Measurements from ENCODE around the gene SEC22A.

The SEC22A gene

GRCh38 chr3:123263941-123264340 lies 62.2 kb downstream of the SEC22A start:
- no peak for DNase-seq (ENCODE audit: low read depth in 2 of 2)

- no peak for DNase-seq (ENCODE audit: low read depth in 2 of 2)
Measured at GRCh38 chr3:123267821-123268220, 66.1 kb downstream of the SEC22A start.

- DNase-seq (ENCODE audit: low read depth in 2 of 2) = no peak
Measured at GRCh38 chr3:123270818-123271217, 69.1 kb downstream of the SEC22A start.

GRCh38 chr3:123271466-123272159 lies 69.9 kb downstream of the SEC22A start:
- DNase-seq (ENCODE audit: low read depth in 2 of 2) = no peak

GRCh38 chr3:123272547-123272946 lies 70.8 kb downstream of the SEC22A start:
- no peak for DNase-seq (ENCODE audit: low read depth in 2 of 2)

- DNase-seq (ENCODE audit: low read depth in 2 of 2) = no peak
Measured at GRCh38 chr3:123275691-123276090, 73.9 kb downstream of the SEC22A start.

- DNase-seq (ENCODE audit: low read depth in 2 of 2) = no peak
Measured at GRCh38 chr3:123276346-123277006, 74.7 kb downstream of the SEC22A start.

- no peak for DNase-seq (ENCODE audit: low read depth in 2 of 2)
Measured at GRCh38 chr3:123277106-123277505, 75.4 kb downstream of the SEC22A start.

- no peak for DNase-seq (ENCODE audit: low read depth in 2 of 2)
Measured at GRCh38 chr3:123278446-123278845, 76.7 kb downstream of the SEC22A start.

- no peak for DNase-seq (ENCODE audit: low read depth in 2 of 2)
Measured at GRCh38 chr3:123279121-123279520, 77.4 kb downstream of the SEC22A start.

GRCh38 chr3:123281406-123281805 lies 79.7 kb downstream of the SEC22A start:
- DNase-seq (ENCODE audit: low read depth in 2 of 2) = no peak

- DNase-seq (ENCODE audit: low read depth in 2 of 2) = no peak
Measured at GRCh38 chr3:123281929-123282328, 80.2 kb downstream of the SEC22A start.

- no peak for DNase-seq (ENCODE audit: low read depth in 2 of 2)
Measured at GRCh38 chr3:123282461-123282860, 80.7 kb downstream of the SEC22A start.

- DNase-seq (ENCODE audit: low read depth in 2 of 2) = no peak
Measured at GRCh38 chr3:123283074-123283473, 81.3 kb downstream of the SEC22A start.

GRCh38 chr3:123283657-123284398 lies 82.1 kb downstream of the SEC22A start:
- no peak for DNase-seq (ENCODE audit: low read depth in 2 of 2)

GRCh38 chr3:123284399-123285010 lies 82.8 kb downstream of the SEC22A start:
- DNase-seq (ENCODE audit: low read depth in 2 of 2) = no peak

GRCh38 chr3:123285066-123285465 lies 83.3 kb downstream of the SEC22A start:
- no peak for DNase-seq (ENCODE audit: low read depth in 2 of 2)

GRCh38 chr3:123285479-123285878 lies 83.7 kb downstream of the SEC22A start:
- DNase-seq (ENCODE audit: low read depth in 2 of 2) = no peak

- DNase-seq (ENCODE audit: low read depth in 2 of 2) = no peak
Measured at GRCh38 chr3:123285931-123286307, 84.2 kb downstream of the SEC22A start.

- DNase-seq (ENCODE audit: low read depth in 2 of 2) = no peak
Measured at GRCh38 chr3:123286308-123287023, 84.7 kb downstream of the SEC22A start.

GRCh38 chr3:123287051-123287961 lies 85.6 kb downstream of the SEC22A start:
- no peak for DNase-seq (ENCODE audit: low read depth in 2 of 2)

Measured in stimulated activated CD8-positive, alpha-beta memory T cell treated with anti-CD3 and anti-CD28 coated beads, Interleukin-15, amount 100 ng/mL, for 4 hours (primary cell).